Spleen (tissue), 11 donors: ENCODE results near the gene IGSF21. TPM values are rescaled to one million over a fixed set of nuclear protein-coding genes. Genes with fewer than 3 reads are reported as not detected.
"Not testable (repeated sequence)": the region's sequence is repeated elsewhere in the genome, so short reads cannot be mapped to it uniquely, and the experiment has no call there.

Experiments used
- DNase-seq: peaks from one replicate; pipeline ENCODE4 v3.0.0-alpha.2; 2020
- H3K27ac ChIP-seq, 8 donors: fragments of 200-600 bp; sonication (generic) in 7 of 8; 1 replicate in 4 of 8; 2 replicates in 4 of 8; pipeline versions ENCODE4 v1.5.0 to v1.8.0; 2016 to 2021; ENCODE audit warnings: inconsistent platforms in 4 of 8, mild to moderate bottlenecking in 4 of 8, moderate library complexity in 1 of 8
- H3K27me3 ChIP-seq, 7 donors: fragments of 200-600 bp; sonication (generic) in 6 of 7; replicated peaks in 1 of 7; 1 replicate in 4 of 7; 2 replicates in 3 of 7; pipeline versions ENCODE4 v1.5.0 to v1.8.0; 2016 to 2021; ENCODE audit warnings: inconsistent platforms in 3 of 7, mild to moderate bottlenecking in 1 of 7
- H3K36me3 ChIP-seq, 6 donors: fragments of 200-600 bp; sonication (generic) in 5 of 6; 1 replicate in 4 of 6; 2 replicates in 2 of 6; pipeline versions ENCODE4 v1.5.0 to v1.8.0; 2016 to 2021; ENCODE audit warnings: inconsistent platforms in 2 of 6
- H3K4me1 ChIP-seq, 6 donors: fragments of 200-600 bp; sonication (generic) in 5 of 6; 1 replicate in 3 of 6; 2 replicates in 3 of 6; pipeline versions ENCODE4 v1.5.0 to v1.8.0; 2016 to 2021; ENCODE audit warnings: inconsistent platforms in 3 of 6
- H3K4me3 ChIP-seq, 8 donors: fragments of 200-600 bp; sonication (generic) in 7 of 8; 1 replicate in 4 of 8; 2 replicates in 4 of 8; pipeline versions ENCODE4 v1.5.0 to v1.8.0; 2016 to 2021; ENCODE audit warnings: inconsistent platforms in 4 of 8, mild to moderate bottlenecking in 4 of 8, moderate library complexity in 2 of 8
- H3K9me3 ChIP-seq, 8 donors: fragments of 200-600 bp; sonication (generic) in 7 of 8; 1 replicate in 4 of 8; 2 replicates in 4 of 8; pipeline versions ENCODE4 v1.5.0 to v1.8.0; 2016 to 2021; ENCODE audit warnings: inconsistent platforms in 4 of 8
- CTCF ChIP-seq, 11 experiments: fragments of 200-600 bp in 7 of 11; fragments of 450-650 bp in 4 of 11; sonication (generic) in 4 of 11; IDR thresholded peaks in 8 of 11; conservative IDR thresholded peaks in 3 of 11; 1 replicate in 7 of 11; 2 replicates in 4 of 11; pipeline versions ENCODE4 v1.4.0 to v1.8.0; 2016 to 2021; ENCODE audit warnings: antibody characterized with exemption in 11 of 11, inconsistent platforms in 4 of 11, mild to moderate bottlenecking in 1 of 11
- POLR2A ChIP-seq, 3 donors: fragments of 450-650 bp; IDR thresholded peaks; one replicate each; pipeline ENCODE4 v1.5.1; 2017; ENCODE audit warnings: antibody characterized with exemption in 3 of 3, mild to moderate bottlenecking in 1 of 3
- POLR2AphosphoS5 ChIP-seq, 3 donors: sonication (generic); formaldehyde crosslinking; IDR thresholded peaks; one replicate each; pipeline ENCODE4 v1.5.1; 2017; ENCODE audit warnings: antibody characterized with exemption in 3 of 3
- WGBS, 5 donors: extraction: QIAGEN DNeasy Blood & Tissue Kit in 3 of 5; methylation state at CpG; one replicate each; pipeline versions ENCODE4 v1.1.5 to v1.1.7; 2013 to 2018; 5-methylcytosine and 5-hydroxymethylcytosine counted together
- intact Hi-C: fragments of 100-400 bp; cut with DNase I; formaldehyde crosslinking; loops from one replicate; pipeline ENCODE4 v1.15.0; 2023; ENCODE audit warnings: low total_unique reads
- polyA plus RNA-seq, 3 donors: library from polyadenylated mRNA; stranded (reverse); fragments of 200-250 nt; gene quantifications; one replicate each; pipeline ENCODE4 v1.2.1, GENCODE V29; 2013
- total RNA-seq, 7 donors: library from RNA; depleted of rRNA in 3 of 7; stranded (reverse); fragments of >200 nt in 3 of 7; fragmentation: NEBNext Ultra II Directional in 4 of 7; extraction: Animal tissue kit (Norgen Biotek cat#: 25700) in 4 of 7; gene quantifications; one replicate each; pipeline versions ENCODE4 v1.1.0 to v1.2.1, GENCODE V29; 2016 to 2021
- donor health status: healthy with polysubstance abuse.
- donor health status: DM: no; HTN: no; CAD: no; lungs with moderate emphysema.
- donor health status: DM: no; HTN: no; CAD: no.
- donor health status: Bipolar disorder and iron deficiency.
- donor health status: healthy.
- donor health status: DM: no; HTN: no; CAD: no.
- donor health status: DM: yes; HTN: yes; CAD: no.

IGSF21 gene
- total and polyA plus RNA-seq, 10 donors, result 1.6 to 35.0 (median 20.6) TPM

- Histone ChIP-seq H3K27ac (no peak overlapping the region), H3K27me3 (peaks cover 0 to 77% (median 0%) of the 10 kb centered on the region in 7 donors), H3K36me3 (no peaks in the 10 kb centered on the region), H3K4me1 (no peaks in the 10 kb centered on the region), H3K9me3 (peaks cover 0 to 3% (median 0%) of the 10 kb centered on the region in 8 donors), H3K4me3 (no peak overlapping the region)
- intact Hi-C loops, result no loop called here
- no peak for DNase-seq
- 69 to 82% (median 79%) methylated on average over 3 to 9 of the region's 9 CpGs for WGBS, 5 donors
- TF ChIP-seq CTCF (IDR thresholded peaks at IDR 0.05 in 8 of 11, conservative IDR thresholded peaks at IDR 0.05 in 3 of 11), result no peak
- TF ChIP-seq POLR2AphosphoS5 (IDR thresholded peaks at IDR 0.05), result no peak
- no peak for TF ChIP-seq POLR2A (IDR thresholded peaks at IDR 0.05)
Observed at GRCh38 chr1:18362150-18362549, 254.6 kb downstream of the IGSF21 start.

- Histone ChIP-seq H3K27ac (no peak overlapping the region), H3K4me1 (no peaks in the 10 kb centered on the region), H3K4me3 (no peak overlapping the region), H3K27me3 (peaks cover 0 to 70% (median 0%) of the 10 kb centered on the region in 7 donors), H3K36me3 (no peaks in the 10 kb centered on the region), H3K9me3 (peaks cover 0 to 3% (median 0%) of the 10 kb centered on the region in 8 donors)
- WGBS, 5 donors, result 86 to 92% (median 89%) methylated on average over 3 of the region's 3 CpGs
- intact Hi-C loops, result no loop called here
- no peak for DNase-seq
- no peak for TF ChIP-seq CTCF (IDR thresholded peaks at IDR 0.05 in 8 of 11, conservative IDR thresholded peaks at IDR 0.05 in 3 of 11)
- no peak for TF ChIP-seq POLR2A (IDR thresholded peaks at IDR 0.05)
- no peak for TF ChIP-seq POLR2AphosphoS5 (IDR thresholded peaks at IDR 0.05)
Observed at GRCh38 chr1:18363436-18363835, 255.8 kb downstream of the IGSF21 start.

- Histone ChIP-seq H3K27ac (no peak overlapping the region), H3K36me3 (no peaks in the 10 kb centered on the region), H3K27me3 (peaks cover 0 to 60% (median 0%) of the 10 kb centered on the region in 7 donors), H3K9me3 (peaks cover 0 to 3% (median 0%) of the 10 kb centered on the region in 8 donors), H3K4me1 (no peaks in the 10 kb centered on the region), H3K4me3 (no peak overlapping the region)
- TF ChIP-seq CTCF (IDR thresholded peaks at IDR 0.05 in 8 of 11, conservative IDR thresholded peaks at IDR 0.05 in 3 of 11) (no peak), POLR2AphosphoS5 (IDR thresholded peaks at IDR 0.05) (no peak), POLR2A (IDR thresholded peaks at IDR 0.05) (no peak)
- DNase-seq, result no peak
- intact Hi-C loops, result no loop called here
- WGBS, 5 donors, result 73 to 91% (median 86%) methylated on average over 24 to 31 of the region's 31 CpGs
Observed at GRCh38 chr1:18365099-18365705, 257.6 kb downstream of the IGSF21 start.

GRCh38 chr1:18372505-18372904 lies 264.9 kb downstream of the IGSF21 start:
- H3K4me1 ChIP-seq, H3K4me3 ChIP-seq, H3K27ac ChIP-seq, H3K36me3 ChIP-seq, intact Hi-C loops, DNase-seq: not testable (repeated sequence)
- H3K27me3 ChIP-seq, result peaks cover 0 to 29% (median 0%) of the 10 kb centered on the region in 7 donors
- peaks cover 0 to 13% (median 3%) of the 10 kb centered on the region in 8 donors for H3K9me3 ChIP-seq
